HCT116 (cell line): ENCODE results near the gene GALNT13. TPM values are rescaled to one million over a fixed set of nuclear protein-coding genes. Genes with fewer than 3 reads are reported as not detected.

ENCODE experiments used
- ATAC-seq: fragments of 200-7000 bp; cut with Tn5 transposase; 2 replicates; pipeline ENCODE4 v1.9.1; 2020; ENCODE audit warnings: mild to moderate bottlenecking, moderate library complexity
- BruUV-seq: library from RNA; stranded (reverse); fragments of 400-500 nt; replicated peaks from 2 replicates; lab custom pipeline; 2021; lab: Mats Ljungman, UMichigan
- CTCF ChIA-PET: fragments of 300-600 bp; sonication (Branson Sonifier 250); formaldehyde crosslinking; loops from one replicate; lab custom pipeline; 2021; ENCODE audit warnings: antibody characterized with exemption; lab: Charles Lee
- POLR2A ChIA-PET: fragments of 300-600, 350-600 bp; sonication (Branson Sonifier 250); formaldehyde crosslinking; loops from one replicate; lab custom pipeline; 2021; ENCODE audit warnings: antibody characterized with exemption; lab: Charles Lee
- RAD21 ChIA-PET, 2 experiments: fragments of 300-600 bp; sonication (Branson Sonifier 250); formaldehyde crosslinking; loops; one replicate each; lab custom pipeline; 2023; ENCODE audit warnings: low total read pairs in 2 of 2; ENCODE audit not compliant: uncharacterized antibody in 2 of 2, unreplicated experiment in 2 of 2, low non-redundant PET in 1 of 2; lab: Charles Lee
- DNase-seq: peaks from one replicate; pipeline ENCODE4 v3.0.0-alpha.2; 2010; ENCODE audit warnings: low read depth, low spot score
- H2AFZ ChIP-seq: fragments of 200-600 bp; shearing (Covaris generic), sonication (generic); 2 replicates; pipeline ENCODE4 v1.6.1; 2017; ENCODE audit warnings: low read depth, mixed run types, mixed read lengths, antibody characterized with exemption, low read length; ENCODE audit not compliant: poor library complexity, severe bottlenecking
- H3K27ac ChIP-seq: 2 replicates; pipeline ENCODE4 v1.5.1; 2012; ENCODE audit warnings: low read depth, low read length
- H3K27me3 ChIP-seq: fragments of 200-600 bp; sonication (generic); 2 replicates; pipeline ENCODE4 v1.6.1; 2016; ENCODE audit warnings: mixed run types, low read length, mixed read lengths; ENCODE audit not compliant: insufficient read depth
- H3K36me3 ChIP-seq, 2 experiments: fragments of 200-500 bp in 1 of 2; fragments of 200-600 bp in 1 of 2; sonication (Bioruptor generic) in 1 of 2; sonication (generic) in 1 of 2; 2 replicates each; pipeline versions ENCODE4 v1.5.1 to v1.6.1; 2014 to 2016; ENCODE audit warnings: low read length in 2 of 2, inconsistent platforms in 1 of 2, mixed read lengths in 1 of 2, mixed run types in 1 of 2; ENCODE audit not compliant: insufficient read depth in 2 of 2, control insufficient read depth in 1 of 2
- H3K4me1 ChIP-seq, 2 experiments: fragments of 200-600 bp in 1 of 2; sonication (generic) in 1 of 2; 2 replicates each; pipeline versions ENCODE4 v1.5.1 to v1.6.1; 2012 to 2017; ENCODE audit warnings: low read length in 2 of 2, inconsistent platforms in 1 of 2, mild to moderate bottlenecking in 1 of 2, mixed read lengths in 1 of 2, mixed run types in 1 of 2, moderate library complexity in 1 of 2; ENCODE audit not compliant: insufficient read depth in 2 of 2, control insufficient read depth in 1 of 2
- H3K4me2 ChIP-seq: fragments of 200-600 bp; sonication (generic); 2 replicates; pipeline ENCODE4 v1.6.1; 2017; ENCODE audit warnings: mixed run types, low read length, mixed read lengths
- H3K4me3 ChIP-seq, 2 experiments: fragments of 200-600 bp in 1 of 2; sonication (generic) in 1 of 2; replicated peaks in 1 of 2; 2 replicates each; pipeline ENCODE4 v1.5.1; 2011 to 2016; ENCODE audit warnings: low read length in 2 of 2, control low read depth in 1 of 2, low read depth in 1 of 2, mild to moderate bottlenecking in 1 of 2, mixed read lengths in 1 of 2, mixed run types in 1 of 2
- H3K79me2 ChIP-seq: fragments of 200-600 bp; sonication (generic); 2 replicates; pipeline ENCODE4 v1.6.1; 2017; ENCODE audit warnings: mild to moderate bottlenecking, mixed run types, low read length, moderate library complexity, mixed read lengths; ENCODE audit not compliant: insufficient read depth
- H3K9ac ChIP-seq: fragments of 200-600 bp; sonication (generic); 2 replicates; pipeline ENCODE4 v1.6.1; 2016; ENCODE audit warnings: low read length, mixed read lengths
- H3K9me2 ChIP-seq: fragments of 200-600 bp; sonication (generic), shearing (Covaris generic); 2 replicates; pipeline ENCODE4 v1.6.1; 2017; ENCODE audit warnings: mixed run types, mild to moderate bottlenecking, moderate library complexity; ENCODE audit not compliant: insufficient read depth
- H3K9me3 ChIP-seq, 2 experiments: fragments of 200-500 bp in 1 of 2; fragments of 200-600 bp in 1 of 2; sonication (Bioruptor generic) in 1 of 2; sonication (generic) in 1 of 2; 2 replicates each; pipeline ENCODE4 v1.6.1; 2014 to 2017; ENCODE audit warnings: low read length in 2 of 2, mixed read lengths in 2 of 2, inconsistent platforms in 1 of 2, low read depth in 1 of 2, mild to moderate bottlenecking in 1 of 2, mixed run types in 1 of 2, moderate library complexity in 1 of 2; ENCODE audit not compliant: control insufficient read depth in 1 of 2, insufficient read depth in 1 of 2
- H4K20me1 ChIP-seq: fragments of 200-600 bp; sonication (generic), shearing (Covaris generic); 2 replicates; pipeline ENCODE4 v1.6.1; 2017; ENCODE audit warnings: mixed run types, mild to moderate bottlenecking, moderate library complexity; ENCODE audit not compliant: insufficient read depth
- CBX3 ChIP-seq: IDR thresholded peaks from 2 replicates; pipeline ENCODE4 v1.6.1; 2012; ENCODE audit warnings: low read depth
- CEBPB ChIP-seq: IDR thresholded peaks from 2 replicates; pipeline ENCODE4 v1.6.1; 2012; ENCODE audit warnings: low read depth
- EGR1 ChIP-seq: IDR thresholded peaks from 2 replicates; pipeline ENCODE4 v1.6.1; 2012; ENCODE audit warnings: low read depth
- ELF1 ChIP-seq: IDR thresholded peaks from 2 replicates; pipeline ENCODE4 v1.6.1; 2012; ENCODE audit warnings: low read depth, borderline replicate concordance
- EZH2phosphoT487 ChIP-seq: fragments of 200-600 bp; IDR thresholded peaks from 2 replicates; pipeline ENCODE4 v1.6.1; 2018; ENCODE audit warnings: antibody characterized with exemption, borderline replicate concordance
- FOSL1 ChIP-seq: IDR thresholded peaks from 2 replicates; pipeline ENCODE4 v1.6.1; 2012; ENCODE audit warnings: low read depth
- JUND ChIP-seq: IDR thresholded peaks from 2 replicates; pipeline ENCODE4 v1.6.1; 2012
- MAX ChIP-seq: IDR thresholded peaks from 2 replicates; pipeline ENCODE4 v1.6.1; 2012
- POLR2A ChIP-seq: IDR thresholded peaks from 2 replicates; pipeline ENCODE4 v1.7.0; 2011; ENCODE audit warnings: borderline replicate concordance; ENCODE audit not compliant: insufficient read depth, insufficient read length; ENCODE audit errors: extremely low read depth
- POLR2AphosphoS5 ChIP-seq: IDR thresholded peaks from 2 replicates; pipeline ENCODE4 v1.6.1; 2011; ENCODE audit warnings: mild to moderate bottlenecking, low read depth, low read length, moderate library complexity
- RAD21 ChIP-seq: IDR thresholded peaks from 2 replicates; pipeline ENCODE4 v1.6.1; 2012; ENCODE audit warnings: low read depth, mild to moderate bottlenecking
- SIN3A ChIP-seq: IDR thresholded peaks from 2 replicates; pipeline ENCODE4 v1.6.1; 2012; ENCODE audit warnings: low read depth
- SP1 ChIP-seq: IDR thresholded peaks from 2 replicates; pipeline ENCODE4 v1.6.1; 2012; ENCODE audit warnings: low read depth
- SRF ChIP-seq: IDR thresholded peaks from 2 replicates; pipeline ENCODE4 v1.6.1; 2012; ENCODE audit warnings: low read depth
- YY1 ChIP-seq: IDR thresholded peaks from 2 replicates; pipeline ENCODE4 v1.6.1; 2011; ENCODE audit warnings: low read length, low read depth, moderate library complexity, mild to moderate bottlenecking; ENCODE audit not compliant: insufficient replicate concordance; ENCODE audit errors: extremely low read depth
- ZBTB33 ChIP-seq: IDR thresholded peaks from 2 replicates; pipeline ENCODE4 v1.6.1; 2011; ENCODE audit warnings: mild to moderate bottlenecking, low read length, moderate library complexity; ENCODE audit not compliant: insufficient replicate concordance; ENCODE audit errors: extremely low read depth
- ZFX ChIP-seq: fragments of 450-650 bp; IDR thresholded peaks from 2 replicates; pipeline ENCODE4 v1.6.1; 2017
- ZNF274 ChIP-seq: fragments of 200-500 bp; sonication (Bioruptor generic); IDR thresholded peaks from 2 replicates; pipeline ENCODE4 v1.6.1; 2014; ENCODE audit warnings: mild to moderate bottlenecking, low read depth, low read length, inconsistent platforms
- intact Hi-C: fragments of 100-400 bp; cut with micrococcal nuclease; formaldehyde crosslinking; loops from 2 replicates; pipeline ENCODE4 v1.10.0; 2022
- total RNA-seq: library from RNA; stranded (reverse); gene quantifications from one replicate; pipeline ENCODE4 v1.2.1, GENCODE V29; 2021; ENCODE audit not compliant: unreplicated experiment
- TF ChIP-seq, protein P1 (sequence below), 3 experiments: fragments of 200-600 bp in 1 of 3; sonication (generic) in 1 of 3; IDR thresholded peaks in 2 of 3; conservative IDR thresholded peaks in 1 of 3; 2 replicates each; pipeline ENCODE4 v1.5.1; 2012 to 2017; ENCODE audit warnings: low read depth in 2 of 3, low read length in 2 of 3, antibody characterized with exemption in 1 of 3, borderline replicate concordance in 1 of 3, control low read depth in 1 of 3, mild to moderate bottlenecking in 1 of 3, mixed read lengths in 1 of 3, mixed run types in 1 of 3, moderate library complexity in 1 of 3; ENCODE audit not compliant: insufficient read depth in 1 of 3
- TF ChIP-seq, protein P2 (sequence below): IDR thresholded peaks from 2 replicates; pipeline ENCODE4 v1.6.1; 2012; ENCODE audit warnings: low read depth

The GALNT13 gene
- total RNA-seq, 1 experiment from 2014 or later, result 0.44 TPM

GRCh38 chr2:154331784-154332183 lies 460.1 kb downstream of the GALNT13 start (continued):
- TF ChIP-seq MAX (no peak), JUND (no peak), ZNF274 (no peak), EZH2phosphoT487 (no peak), FOSL1 (no peak), SIN3A (no peak), POLR2A (no peak), SP1 (no peak), RAD21 (no peak)

DNA sequence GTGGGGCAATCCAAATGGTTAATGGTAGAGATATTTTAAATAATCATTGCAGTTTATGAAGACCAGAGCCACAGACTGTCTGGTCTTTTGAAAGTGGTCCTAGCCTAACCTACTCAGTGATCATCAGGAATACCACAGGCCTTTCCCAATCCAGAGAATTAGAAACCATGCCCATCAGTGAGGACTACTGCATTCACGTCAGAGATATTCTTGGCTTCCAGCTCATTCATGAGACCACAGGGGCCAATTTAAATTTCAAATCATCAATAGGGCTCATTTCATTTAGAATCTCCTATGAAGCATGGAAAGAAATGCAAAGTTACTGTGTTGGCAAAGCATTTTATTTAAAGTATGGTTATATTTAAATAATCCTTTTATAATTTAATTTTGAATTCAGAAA lies 464.5 kb downstream of the GALNT13 start:
- Histone ChIP-seq H2AFZ (no peak overlapping the region), H4K20me1 (no peaks in the 10 kb centered on the region), H3K9me2 (no peaks in the 10 kb centered on the region), H3K9ac (no peak overlapping the region), H3K4me2 (no peak overlapping the region), H3K36me3 (no peaks in the 10 kb centered on the region), H3K4me3 (no peak overlapping the region), H3K27me3 (no peaks in the 10 kb centered on the region), H3K9me3 (no peaks in the 10 kb centered on the region), H3K27ac (no peak overlapping the region), H3K79me2 (no peaks in the 10 kb centered on the region), H3K4me1 (no peaks in the 10 kb centered on the region)
- TF ChIP-seq EGR1 (no peak), ZNF274 (no peak), YY1 (no peak), SRF (no peak), POLR2A (no peak), ELF1 (no peak), CBX3 (no peak), EZH2phosphoT487 (no peak), RAD21 (no peak), CEBPB (no peak), POLR2AphosphoS5 (no peak), SIN3A (no peak), ZFX (no peak), ZBTB33 (no peak)
- TF ChIP-seq, protein P1, sequence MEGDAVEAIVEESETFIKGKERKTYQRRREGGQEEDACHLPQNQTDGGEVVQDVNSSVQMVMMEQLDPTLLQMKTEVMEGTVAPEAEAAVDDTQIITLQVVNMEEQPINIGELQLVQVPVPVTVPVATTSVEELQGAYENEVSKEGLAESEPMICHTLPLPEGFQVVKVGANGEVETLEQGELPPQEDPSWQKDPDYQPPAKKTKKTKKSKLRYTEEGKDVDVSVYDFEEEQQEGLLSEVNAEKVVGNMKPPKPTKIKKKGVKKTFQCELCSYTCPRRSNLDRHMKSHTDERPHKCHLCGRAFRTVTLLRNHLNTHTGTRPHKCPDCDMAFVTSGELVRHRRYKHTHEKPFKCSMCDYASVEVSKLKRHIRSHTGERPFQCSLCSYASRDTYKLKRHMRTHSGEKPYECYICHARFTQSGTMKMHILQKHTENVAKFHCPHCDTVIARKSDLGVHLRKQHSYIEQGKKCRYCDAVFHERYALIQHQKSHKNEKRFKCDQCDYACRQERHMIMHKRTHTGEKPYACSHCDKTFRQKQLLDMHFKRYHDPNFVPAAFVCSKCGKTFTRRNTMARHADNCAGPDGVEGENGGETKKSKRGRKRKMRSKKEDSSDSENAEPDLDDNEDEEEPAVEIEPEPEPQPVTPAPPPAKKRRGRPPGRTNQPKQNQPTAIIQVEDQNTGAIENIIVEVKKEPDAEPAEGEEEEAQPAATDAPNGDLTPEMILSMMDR (IDR thresholded peaks at IDR 0.05 in 2 of 3, conservative IDR thresholded peaks at IDR 0.05 in 1 of 3; ENCODE audit: borderline replicate concordance in 1 of 3, insufficient read depth in 1 of 3, low read depth in 2 of 3, low read length in 2 of 3), result no peak
- TF ChIP-seq, protein P2, sequence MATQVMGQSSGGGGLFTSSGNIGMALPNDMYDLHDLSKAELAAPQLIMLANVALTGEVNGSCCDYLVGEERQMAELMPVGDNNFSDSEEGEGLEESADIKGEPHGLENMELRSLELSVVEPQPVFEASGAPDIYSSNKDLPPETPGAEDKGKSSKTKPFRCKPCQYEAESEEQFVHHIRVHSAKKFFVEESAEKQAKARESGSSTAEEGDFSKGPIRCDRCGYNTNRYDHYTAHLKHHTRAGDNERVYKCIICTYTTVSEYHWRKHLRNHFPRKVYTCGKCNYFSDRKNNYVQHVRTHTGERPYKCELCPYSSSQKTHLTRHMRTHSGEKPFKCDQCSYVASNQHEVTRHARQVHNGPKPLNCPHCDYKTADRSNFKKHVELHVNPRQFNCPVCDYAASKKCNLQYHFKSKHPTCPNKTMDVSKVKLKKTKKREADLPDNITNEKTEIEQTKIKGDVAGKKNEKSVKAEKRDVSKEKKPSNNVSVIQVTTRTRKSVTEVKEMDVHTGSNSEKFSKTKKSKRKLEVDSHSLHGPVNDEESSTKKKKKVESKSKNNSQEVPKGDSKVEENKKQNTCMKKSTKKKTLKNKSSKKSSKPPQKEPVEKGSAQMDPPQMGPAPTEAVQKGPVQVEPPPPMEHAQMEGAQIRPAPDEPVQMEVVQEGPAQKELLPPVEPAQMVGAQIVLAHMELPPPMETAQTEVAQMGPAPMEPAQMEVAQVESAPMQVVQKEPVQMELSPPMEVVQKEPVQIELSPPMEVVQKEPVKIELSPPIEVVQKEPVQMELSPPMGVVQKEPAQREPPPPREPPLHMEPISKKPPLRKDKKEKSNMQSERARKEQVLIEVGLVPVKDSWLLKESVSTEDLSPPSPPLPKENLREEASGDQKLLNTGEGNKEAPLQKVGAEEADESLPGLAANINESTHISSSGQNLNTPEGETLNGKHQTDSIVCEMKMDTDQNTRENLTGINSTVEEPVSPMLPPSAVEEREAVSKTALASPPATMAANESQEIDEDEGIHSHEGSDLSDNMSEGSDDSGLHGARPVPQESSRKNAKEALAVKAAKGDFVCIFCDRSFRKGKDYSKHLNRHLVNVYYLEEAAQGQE, result no peak
- BruUV-seq, result no TSS peak
- RAD21 ChIA-PET, result no interaction called here
- CTCF ChIA-PET, result no interaction called here
- intact Hi-C loops, result no loop called here
- no peak for ATAC-seq
- POLR2A ChIA-PET, result no interaction called here
- no peak for DNase-seq
